ENCODE data around the gene CPN2.

DNA sequence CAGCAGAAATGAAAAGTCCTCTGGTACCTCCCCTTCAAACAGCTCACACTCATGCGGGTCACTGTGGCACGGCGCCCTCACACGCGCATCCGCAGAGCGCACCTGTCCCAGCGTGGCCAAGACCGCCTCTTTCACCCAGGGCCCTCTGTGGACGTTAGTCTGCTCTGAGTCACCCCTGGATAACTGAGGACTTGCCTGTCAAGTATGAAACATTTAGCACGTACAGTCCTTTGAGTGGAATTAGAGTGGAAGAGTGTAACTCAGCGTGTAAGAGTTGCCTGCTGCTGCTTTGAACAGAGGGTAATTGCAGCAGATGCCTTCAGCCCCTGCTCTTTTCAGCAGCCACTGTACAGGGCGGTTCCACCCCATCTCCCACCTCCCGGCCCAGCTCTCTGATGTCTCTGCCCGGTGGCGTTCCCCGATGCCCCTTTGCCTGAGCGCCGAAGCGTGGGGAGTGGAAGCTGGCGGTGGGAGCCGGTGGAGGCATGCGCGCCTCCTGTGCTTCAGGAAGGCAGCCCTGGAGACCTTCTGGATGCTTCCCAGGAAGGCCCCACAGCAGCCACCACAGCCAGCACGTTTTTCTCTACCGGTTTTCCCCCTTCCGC lies 23.0 kb downstream of the CPN2 start:
- TF ChIP-seq POLR2AphosphoS5 (IDR thresholded peaks at IDR 0.05; ENCODE audit: low read depth, low read length) (no peak), ARNTL (CRISPR knock-in tag; IDR thresholded peaks at IDR 0.05) (no peak), ZNF589 (CRISPR knock-in tag; conservative IDR thresholded peaks at IDR 0.05) (no peak)
